ENCODE data around the gene KCNMA1. TPM values are rescaled to one million over a fixed set of nuclear protein-coding genes. Genes with fewer than 3 reads are reported as not detected.

Gene KCNMA1
- total RNA-seq, 2 experiments from 2014 or later: not detected

- DNase-seq: peak; percentile 20
- intact Hi-C loops (cut with micrococcal nuclease): no loop called here
- POLR2A ChIA-PET: no interaction called here
Measured at GRCh38 chr10:77405771-77406241, 231.8 kb downstream of the KCNMA1 start.

GRCh38 chr10:77404810-77405209 is 232.8 kb downstream of the KCNMA1 start:
- H3K4me3 Mint-ChIP-seq: no peak overlapping the region
- no peaks in the 10 kb centered on the region for H3K4me1 Mint-ChIP-seq (ENCODE audit: low read depth)
- no peaks in the 10 kb centered on the region for H3K9me3 Mint-ChIP-seq
- H3K27me3 Mint-ChIP-seq: peaks cover 4% of the 10 kb centered on the region
- H3K36me3 Mint-ChIP-seq: no peaks in the 10 kb centered on the region
- POLR2A ChIA-PET: no interaction called here
- intact Hi-C loops (cut with micrococcal nuclease): no loop called here
- CTCF ChIA-PET: no interaction called here
- no peak overlapping the region for H3K27ac Mint-ChIP-seq
- no peak for DNase-seq

More at GRCh38 chr10:77405771-77406241, 231.8 kb downstream of the KCNMA1 start:
- Mint-ChIP-seq H3K9me3 (no peaks in the 10 kb centered on the region), H3K4me3 (no peak overlapping the region), H3K36me3 (no peaks in the 10 kb centered on the region), H3K27ac (no peak overlapping the region), H3K27me3 (peaks cover 4% of the 10 kb centered on the region), H3K4me1 (ENCODE audit: low read depth) (no peaks in the 10 kb centered on the region)
- CTCF ChIA-PET: no interaction called here

- intact Hi-C loops (cut with micrococcal nuclease): no loop called here
- ChIA-PET CTCF (no interaction called here), POLR2A (no interaction called here)
- Mint-ChIP-seq H3K27me3 (peaks cover 4% of the 10 kb centered on the region), H3K4me3 (no peak overlapping the region), H3K36me3 (no peaks in the 10 kb centered on the region), H3K9me3 (no peaks in the 10 kb centered on the region), H3K4me1 (ENCODE audit: low read depth) (no peaks in the 10 kb centered on the region), H3K27ac (no peak overlapping the region)
- no peak for DNase-seq
Measured at GRCh38 chr10:77403761-77404160, 233.8 kb downstream of the KCNMA1 start.

GRCh38 chr10:77401683-77402082 is 235.9 kb downstream of the KCNMA1 start:
- Mint-ChIP-seq H3K4me3 (no peak overlapping the region), H3K27ac (no peak overlapping the region), H3K27me3 (peaks cover 4% of the 10 kb centered on the region), H3K4me1 (ENCODE audit: low read depth) (no peaks in the 10 kb centered on the region), H3K36me3 (no peaks in the 10 kb centered on the region), H3K9me3 (no peaks in the 10 kb centered on the region)
- ChIA-PET CTCF (no interaction called here), POLR2A (no interaction called here)
- no peak for DNase-seq
- intact Hi-C loops (cut with micrococcal nuclease): no loop called here

- ChIA-PET CTCF (no interaction called here), POLR2A (no interaction called here)
- DNase-seq: no peak
- Mint-ChIP-seq H3K36me3 (no peaks in the 10 kb centered on the region), H3K27ac (no peak overlapping the region), H3K4me1 (ENCODE audit: low read depth) (no peaks in the 10 kb centered on the region), H3K9me3 (no peaks in the 10 kb centered on the region), H3K4me3 (no peak overlapping the region), H3K27me3 (peaks cover 4% of the 10 kb centered on the region)
- intact Hi-C loops (cut with micrococcal nuclease): no loop called here
Measured at GRCh38 chr10:77400033-77400432, 237.6 kb downstream of the KCNMA1 start.

- Mint-ChIP-seq H3K4me3 (no peak overlapping the region), H3K36me3 (no peaks in the 10 kb centered on the region), H3K9me3 (no peaks in the 10 kb centered on the region), H3K27ac (no peak overlapping the region), H3K4me1 (ENCODE audit: low read depth) (no peaks in the 10 kb centered on the region), H3K27me3 (peaks cover 4% of the 10 kb centered on the region)
- no peak for DNase-seq
- intact Hi-C loops (cut with micrococcal nuclease): no loop called here
- ChIA-PET CTCF (no interaction called here), POLR2A (no interaction called here)
Measured at GRCh38 chr10:77398986-77399755, 238.4 kb downstream of the KCNMA1 start.

- ChIA-PET POLR2A (no interaction called here), CTCF (no interaction called here)
- H3K36me3 Mint-ChIP-seq: no peaks in the 10 kb centered on the region
- H3K27me3 Mint-ChIP-seq: peaks cover 4% of the 10 kb centered on the region
- no peak overlapping the region for H3K4me3 Mint-ChIP-seq
- no peak for DNase-seq
- no peak overlapping the region for H3K27ac Mint-ChIP-seq
- intact Hi-C loops (cut with micrococcal nuclease): no loop called here
- H3K9me3 Mint-ChIP-seq: no peaks in the 10 kb centered on the region
- H3K4me1 Mint-ChIP-seq (ENCODE audit: low read depth): no peaks in the 10 kb centered on the region
Measured at GRCh38 chr10:77398558-77398957, 239.1 kb downstream of the KCNMA1 start.

GRCh38 chr10:77397103-77397502 is 240.5 kb downstream of the KCNMA1 start:
- Mint-ChIP-seq H3K27ac (no peak overlapping the region), H3K4me1 (ENCODE audit: low read depth) (no peaks in the 10 kb centered on the region), H3K36me3 (no peaks in the 10 kb centered on the region), H3K4me3 (no peak overlapping the region), H3K27me3 (peaks cover 2% of the 10 kb centered on the region), H3K9me3 (no peaks in the 10 kb centered on the region)
- ChIA-PET CTCF (no interaction called here), POLR2A (no interaction called here)
- intact Hi-C loops (cut with micrococcal nuclease): no loop called here
- DNase-seq: no peak

GRCh38 chr10:77396290-77396689 is 241.3 kb downstream of the KCNMA1 start:
- Mint-ChIP-seq H3K27ac (no peak overlapping the region), H3K9me3 (no peaks in the 10 kb centered on the region), H3K36me3 (no peaks in the 10 kb centered on the region), H3K4me3 (no peak overlapping the region), H3K4me1 (ENCODE audit: low read depth) (no peaks in the 10 kb centered on the region), H3K27me3 (peaks cover 2% of the 10 kb centered on the region)
- intact Hi-C loops (cut with micrococcal nuclease): no loop called here
- POLR2A ChIA-PET: no interaction called here
- no peak for DNase-seq
- CTCF ChIA-PET: no interaction called here

GRCh38 chr10:77393821-77394501 is 243.6 kb downstream of the KCNMA1 start:
- POLR2A ChIA-PET: no interaction called here
- CTCF ChIA-PET: interaction anchor here (1.0 kb wide), 1 partner anchor 20 kb away, joined by 3 read pairs; no protein-coding TSS in a partner anchor
- no peaks in the 10 kb centered on the region for H3K36me3 Mint-ChIP-seq
- peaks cover 2% of the 10 kb centered on the region for H3K27me3 Mint-ChIP-seq
- DNase-seq: no peak
- intact Hi-C loops (cut with micrococcal nuclease): loop anchor here (2.0 kb wide), 1 partner anchor 249 kb away; no protein-coding TSS in a partner anchor
- no peaks in the 10 kb centered on the region for H3K4me1 Mint-ChIP-seq (ENCODE audit: low read depth)
- H3K9me3 Mint-ChIP-seq: no peaks in the 10 kb centered on the region
- H3K27ac Mint-ChIP-seq: no peak overlapping the region
- no peak overlapping the region for H3K4me3 Mint-ChIP-seq

GRCh38 chr10:77393411-77393810 is 244.2 kb downstream of the KCNMA1 start:
- intact Hi-C loops (cut with micrococcal nuclease): loop anchor here (2.0 kb wide), 1 partner anchor 249 kb away; no protein-coding TSS in a partner anchor
- Mint-ChIP-seq H3K4me3 (no peak overlapping the region), H3K9me3 (no peaks in the 10 kb centered on the region), H3K4me1 (ENCODE audit: low read depth) (no peaks in the 10 kb centered on the region), H3K36me3 (no peaks in the 10 kb centered on the region), H3K27ac (no peak overlapping the region), H3K27me3 (peaks cover 2% of the 10 kb centered on the region)
- POLR2A ChIA-PET: no interaction called here
- CTCF ChIA-PET: no interaction called here
- no peak for DNase-seq

GRCh38 chr10:77392851-77393250 is 244.8 kb downstream of the KCNMA1 start:
- Mint-ChIP-seq H3K36me3 (no peaks in the 10 kb centered on the region), H3K9me3 (no peaks in the 10 kb centered on the region), H3K27me3 (peaks cover 2% of the 10 kb centered on the region), H3K4me3 (no peak overlapping the region), H3K27ac (no peak overlapping the region), H3K4me1 (ENCODE audit: low read depth) (no peaks in the 10 kb centered on the region)
- ChIA-PET POLR2A (no interaction called here), CTCF (no interaction called here)
- intact Hi-C loops (cut with micrococcal nuclease): loop anchor here (2.0 kb wide), 1 partner anchor 250 kb away; no protein-coding TSS in a partner anchor
- DNase-seq: no peak

Data from activated CD4-positive, alpha-beta memory T cell treated with anti-CD3 and anti-CD28 coated beads for 36 hours (primary cell).